Measurements from ENCODE around the gene CGA.
"Not testable (repeated sequence)": the region's sequence is repeated elsewhere in the genome, so short reads cannot be mapped to it uniquely, and the experiment has no call there.

Gene CGA

DNA sequence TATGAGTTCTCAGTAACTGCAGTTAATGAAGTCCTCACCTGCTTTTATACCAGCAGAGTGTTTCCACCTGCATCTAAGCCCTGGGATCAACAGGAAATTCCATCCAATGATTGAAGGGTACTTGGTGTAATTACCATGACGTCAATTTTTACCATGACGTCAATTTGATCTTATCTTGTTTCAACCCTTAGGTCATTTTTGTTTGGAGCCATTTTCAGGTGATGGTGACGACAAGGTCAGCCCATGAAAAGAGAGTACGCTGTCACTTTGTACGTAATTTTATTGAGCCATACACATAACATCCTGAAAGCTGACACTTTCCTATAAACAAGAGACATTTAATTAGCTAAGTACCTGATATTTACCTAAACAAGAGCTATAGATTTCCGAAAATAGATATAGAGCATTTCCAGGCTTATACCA, at the start of gene CGA:
TSS of gene CGA (minus strand) at position 20 of the 423 bp plus-strand sequence. CDS start 6,906 bp downstream, outside the sequence.
- no peak for DNase-seq (ENCODE audit: low spot score)

DNA sequence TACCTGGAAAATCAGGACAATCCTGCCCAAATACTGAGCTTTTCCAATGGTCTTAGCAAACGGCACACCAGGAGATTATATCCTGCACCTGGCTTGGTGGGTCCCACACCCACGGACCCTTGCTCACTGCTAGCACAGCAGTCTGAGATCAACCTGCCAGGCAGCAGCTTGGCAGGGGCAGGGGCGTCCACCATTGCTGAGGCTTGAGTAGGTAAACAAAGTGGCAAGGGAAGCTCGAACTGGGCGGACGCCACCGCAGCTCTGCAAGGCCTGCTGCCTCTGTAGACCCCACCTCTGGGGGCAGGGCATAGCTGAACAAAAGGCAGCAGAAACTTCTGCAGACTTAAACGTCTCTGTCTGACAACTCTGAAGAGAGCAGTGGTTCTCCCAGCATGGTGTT, 45.0 kb upstream of the CGA start:
- DNase-seq (ENCODE audit: low spot score): not testable (repeated sequence)

DNA sequence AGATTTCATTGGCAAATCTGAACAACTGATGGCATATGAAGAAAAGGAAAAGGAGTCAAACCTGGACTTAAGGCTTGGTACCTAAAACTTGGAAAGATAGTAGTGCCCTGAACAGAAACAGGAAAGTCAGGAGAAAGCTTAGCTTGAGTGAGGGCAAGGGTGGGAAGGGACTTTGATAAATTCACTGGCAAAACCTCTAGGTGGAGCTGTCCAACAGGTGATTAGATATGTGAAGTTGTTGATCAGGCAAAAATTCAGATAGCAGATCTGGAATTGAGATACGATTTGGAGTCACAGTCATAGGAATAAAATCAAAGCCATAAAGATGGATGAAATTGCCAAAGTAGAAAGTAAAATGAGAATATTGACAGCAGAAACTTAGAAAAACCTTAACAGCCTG, 44.3 kb upstream of the CGA start:
- peak; percentile 67 for DNase-seq (ENCODE audit: low spot score)

DNA sequence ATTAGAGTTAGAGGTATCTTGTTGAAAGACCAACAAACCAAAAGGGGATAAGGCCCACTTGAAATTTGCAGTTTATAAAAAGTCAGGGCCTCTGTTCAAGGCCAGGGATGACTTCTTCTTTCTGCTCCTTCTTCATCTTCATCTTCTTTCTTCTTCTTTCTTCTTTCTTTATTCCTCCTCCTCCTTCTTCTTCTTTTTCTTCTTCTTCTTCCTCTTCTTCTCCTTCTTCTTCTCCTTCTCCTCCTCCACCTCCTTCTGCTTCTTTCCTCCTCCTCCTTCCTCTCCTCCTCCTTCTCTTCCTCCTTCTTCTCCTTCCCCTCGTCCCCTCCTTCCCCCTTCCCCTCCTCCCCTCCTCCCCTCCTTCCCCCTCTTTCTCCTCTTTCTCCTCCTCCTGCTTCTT, 42.1 kb upstream of the CGA start:
- DNase-seq (ENCODE audit: low spot score): no peak

DNA sequence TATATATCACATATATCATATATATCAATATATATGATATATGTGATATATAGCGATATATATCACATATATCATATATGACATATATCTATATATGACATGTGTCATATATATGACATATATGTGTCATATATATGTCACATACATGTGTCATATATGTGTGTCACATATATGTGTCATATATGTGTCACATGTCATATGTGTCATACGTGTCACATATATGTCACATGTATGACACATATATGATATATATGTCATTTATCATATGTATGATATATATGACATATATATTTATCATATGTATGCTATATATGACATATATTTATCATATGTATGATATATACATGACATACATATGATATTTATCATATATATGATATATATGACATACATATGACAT, 32.8 kb upstream of the CGA start:
- no peak for DNase-seq (ENCODE audit: low spot score)

DNA sequence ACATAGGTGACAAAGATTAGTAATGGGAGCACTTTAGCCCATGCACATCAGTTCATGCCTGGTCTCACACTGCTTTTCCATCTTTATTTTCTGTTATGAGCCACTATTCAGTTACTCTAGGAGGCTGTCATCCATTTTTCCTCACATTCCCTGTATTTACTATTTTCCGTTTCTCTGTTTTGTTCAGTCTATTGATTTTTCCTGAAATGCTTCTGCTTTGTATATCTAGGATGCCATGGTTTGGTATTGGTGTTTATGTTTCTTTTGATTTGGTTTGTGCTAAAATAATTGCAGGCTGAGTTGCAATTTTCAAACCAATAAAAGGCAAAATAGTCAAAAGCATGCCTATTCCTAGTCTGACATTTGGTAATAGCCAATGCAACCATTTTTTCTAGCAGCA, 31.6 kb upstream of the CGA start:
- no peak for DNase-seq (ENCODE audit: low spot score)

DNA sequence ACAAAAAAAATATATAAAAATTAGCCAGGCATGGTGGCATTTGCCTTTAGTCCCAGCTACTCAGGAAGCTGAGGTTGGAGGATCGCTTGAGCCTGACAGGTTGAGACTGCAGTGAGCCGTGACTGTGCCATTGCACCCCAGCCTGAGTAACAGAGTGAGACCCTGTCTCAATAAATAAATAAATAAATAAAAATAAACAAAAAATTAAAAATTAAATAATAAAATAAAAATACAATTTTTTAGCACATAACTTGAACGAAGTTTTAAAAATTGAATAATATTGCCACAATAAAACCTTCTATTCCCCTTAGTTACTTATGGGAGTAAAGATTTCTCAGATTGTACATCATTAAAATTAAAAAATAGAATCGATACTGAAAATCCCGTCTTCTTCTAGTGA, 29.2 kb upstream of the CGA start:
- DNase-seq (ENCODE audit: low spot score): no peak

DNA sequence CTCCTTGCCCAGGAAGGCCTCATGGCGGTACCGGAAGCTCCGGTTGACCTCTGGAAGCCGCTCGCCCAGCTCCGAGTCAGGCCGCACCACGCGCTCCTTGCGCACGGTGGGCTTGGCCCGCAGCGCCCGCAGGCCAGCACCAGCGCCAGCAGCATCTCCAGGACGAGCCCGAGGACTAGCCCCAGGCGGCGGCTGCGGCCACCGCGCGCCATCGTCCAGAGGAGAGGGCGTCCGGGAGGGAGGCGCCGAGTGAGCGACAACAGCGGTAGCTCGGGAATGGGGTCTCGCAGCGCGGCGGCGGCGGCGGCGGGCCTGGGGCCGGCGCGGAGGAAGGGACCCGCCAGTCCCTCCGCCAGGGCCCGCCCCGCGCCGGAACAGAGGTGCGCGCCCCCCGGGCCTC, 27.6 kb upstream of the CGA start:
- DNase-seq (ENCODE audit: low spot score): no peak

DNA sequence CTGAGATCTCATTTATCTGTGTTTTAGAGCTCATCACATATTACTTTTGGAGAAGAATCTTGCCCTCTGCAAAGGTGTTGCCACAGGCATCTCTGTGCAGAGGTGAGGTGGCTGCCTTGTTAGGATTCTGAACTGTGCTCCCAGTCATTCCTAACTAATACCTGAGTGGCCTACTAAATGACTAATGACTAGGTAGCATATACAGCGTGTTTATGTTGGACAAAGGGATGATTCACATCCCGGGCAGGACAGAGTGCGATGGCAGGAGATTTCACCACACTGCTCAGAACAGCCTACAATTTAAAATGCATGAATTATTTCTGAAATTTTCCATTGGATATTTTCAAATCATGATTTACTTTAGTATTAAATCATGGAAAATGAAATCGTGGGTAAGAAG, 23.1 kb upstream of the CGA start:
- no peak for DNase-seq (ENCODE audit: low spot score)

DNA sequence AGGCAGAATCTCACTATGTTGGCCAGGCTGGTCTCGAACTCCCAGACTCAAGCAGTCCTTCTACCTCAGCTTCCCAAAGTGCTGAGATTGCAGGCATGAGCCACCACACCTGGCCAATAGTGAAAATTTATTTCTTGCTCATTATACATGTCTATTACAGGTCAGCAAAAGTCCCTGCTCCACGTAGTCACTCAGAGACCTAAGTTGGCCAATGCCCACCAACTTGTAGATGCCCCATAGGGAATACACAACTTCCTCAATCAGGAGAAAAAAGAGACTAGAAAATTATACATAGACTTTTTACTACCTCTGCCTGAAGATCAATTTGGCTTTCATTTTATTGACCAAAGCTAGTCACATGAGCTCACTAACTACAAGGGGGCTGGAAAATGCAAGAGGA, 22.0 kb upstream of the CGA start:
- peak; percentile 45 for DNase-seq (ENCODE audit: low spot score)

DNA sequence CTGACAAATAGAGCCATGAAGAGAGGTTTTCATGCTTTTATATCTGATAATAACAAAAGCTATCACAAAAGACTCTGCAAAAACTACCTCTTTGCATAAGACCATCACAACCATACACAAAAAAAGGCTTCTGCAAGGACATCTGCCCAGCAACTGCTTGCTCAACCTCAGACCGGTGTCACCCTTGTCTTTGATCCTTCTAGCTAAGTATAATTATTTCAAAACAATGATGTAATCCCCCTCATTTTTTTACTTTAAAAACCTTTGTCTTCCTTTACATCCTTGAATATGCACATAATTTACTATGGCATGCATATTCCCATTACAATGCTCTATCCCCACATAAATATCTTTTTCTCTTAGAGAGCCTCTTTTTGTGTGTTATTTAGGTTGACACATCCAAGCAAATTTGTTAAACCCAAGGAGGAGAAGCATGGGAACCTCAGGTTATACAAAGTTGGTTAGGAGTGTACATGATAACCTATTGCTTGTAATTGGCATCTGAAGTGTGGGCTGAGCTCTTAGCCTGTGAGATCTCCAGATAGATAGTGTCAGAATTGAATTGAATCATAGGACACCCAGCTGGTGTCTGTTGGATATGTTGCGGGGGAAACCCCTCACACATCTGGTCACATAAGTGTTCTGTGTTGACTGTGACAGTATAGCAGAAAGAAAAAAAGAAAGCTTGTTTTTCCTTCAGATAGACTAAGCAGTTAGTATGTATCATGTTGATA, 20.7 kb upstream of the CGA start:
- DNase-seq (ENCODE audit: low spot score): peak; percentile 30

DNA sequence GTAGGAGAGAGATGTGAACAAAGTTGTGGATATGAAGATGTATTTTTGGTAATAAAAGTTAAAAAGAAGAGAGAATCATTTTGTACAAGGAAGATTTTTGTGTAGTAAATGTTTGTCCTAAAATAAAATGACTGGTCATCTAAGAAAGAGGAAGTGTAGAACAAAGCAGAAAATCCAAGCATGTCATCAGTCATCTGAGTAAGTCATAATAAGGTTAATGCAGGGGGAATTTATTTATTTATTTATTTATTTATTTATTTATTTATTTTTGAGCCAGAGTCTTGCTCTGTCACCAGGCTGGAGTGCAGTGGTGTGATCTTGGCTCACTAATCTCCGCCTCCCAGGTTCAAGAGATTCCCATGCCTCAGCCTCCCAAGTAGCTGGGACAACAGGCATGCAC, 15.7 kb upstream of the CGA start:
- no peak for DNase-seq (ENCODE audit: low spot score)

DNA sequence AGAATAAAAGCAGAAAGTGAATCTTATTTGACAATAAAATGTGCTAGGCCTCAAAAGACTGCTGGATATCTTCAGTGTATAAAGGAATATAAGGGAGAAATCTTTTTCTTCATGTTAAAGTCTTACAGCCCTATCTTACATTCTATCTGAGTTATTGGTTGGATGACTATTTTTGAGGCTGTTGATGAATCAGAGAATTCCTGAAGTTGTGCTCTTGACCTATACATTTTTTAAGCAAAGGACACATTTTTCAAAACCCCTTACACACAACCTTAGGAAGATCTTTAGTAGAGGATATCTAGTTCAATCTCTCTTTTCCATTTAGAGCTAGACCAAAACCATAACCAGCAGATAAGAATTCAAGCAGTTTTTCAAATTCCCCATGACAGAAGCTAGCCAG, 10.9 kb upstream of the CGA start:
- no peak for DNase-seq (ENCODE audit: low spot score)

DNA sequence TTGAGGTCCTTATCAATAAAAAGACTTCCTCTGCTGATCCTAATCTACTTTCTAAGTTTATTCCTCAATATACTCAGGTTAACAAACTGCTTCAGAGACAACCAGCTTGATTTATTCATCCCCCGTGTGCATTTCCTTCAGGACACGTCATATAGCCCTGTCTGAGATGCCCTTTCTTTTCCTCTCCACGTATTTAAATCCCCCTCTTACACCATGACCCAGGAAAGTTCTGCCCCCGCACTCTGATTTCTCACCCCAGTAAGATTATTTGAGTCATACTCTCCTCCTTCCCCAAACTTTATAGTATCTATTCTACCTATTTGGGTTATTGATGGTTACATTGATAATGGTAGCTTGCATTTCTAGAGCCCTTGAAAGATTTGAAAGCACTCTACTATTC, 9.8 kb upstream of the CGA start:
- no peak for DNase-seq (ENCODE audit: low spot score)

DNA sequence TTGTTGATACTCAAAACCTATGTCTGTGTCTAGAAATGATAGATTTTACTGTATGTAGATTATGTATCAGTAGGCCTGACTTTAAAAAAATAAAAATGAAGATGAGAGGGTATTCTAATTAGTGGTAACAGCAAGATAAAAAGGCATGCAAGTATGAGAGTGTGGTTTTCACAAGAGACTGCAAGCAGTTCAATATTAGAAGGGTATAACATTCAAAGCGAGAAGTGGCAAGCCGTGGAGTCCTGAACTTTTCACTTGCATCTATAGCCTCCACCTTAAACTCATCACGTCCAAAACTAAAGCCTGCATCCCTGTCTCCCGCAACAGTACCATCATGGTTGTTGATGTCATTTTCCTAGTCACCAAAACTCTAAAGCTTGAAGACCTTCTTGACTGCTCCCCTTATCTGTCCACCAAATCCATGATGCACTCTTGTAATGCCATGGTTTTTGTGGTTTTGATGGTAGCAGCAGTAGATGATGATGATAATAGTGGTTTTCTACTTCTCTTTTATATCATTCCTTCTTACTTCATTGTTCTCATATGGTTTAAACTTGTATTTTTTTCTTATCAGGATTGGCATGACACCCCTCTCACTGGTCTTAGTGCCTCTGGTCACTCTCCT, 9.2 kb upstream of the CGA start:
- no peak for DNase-seq (ENCODE audit: low spot score)

DNA sequence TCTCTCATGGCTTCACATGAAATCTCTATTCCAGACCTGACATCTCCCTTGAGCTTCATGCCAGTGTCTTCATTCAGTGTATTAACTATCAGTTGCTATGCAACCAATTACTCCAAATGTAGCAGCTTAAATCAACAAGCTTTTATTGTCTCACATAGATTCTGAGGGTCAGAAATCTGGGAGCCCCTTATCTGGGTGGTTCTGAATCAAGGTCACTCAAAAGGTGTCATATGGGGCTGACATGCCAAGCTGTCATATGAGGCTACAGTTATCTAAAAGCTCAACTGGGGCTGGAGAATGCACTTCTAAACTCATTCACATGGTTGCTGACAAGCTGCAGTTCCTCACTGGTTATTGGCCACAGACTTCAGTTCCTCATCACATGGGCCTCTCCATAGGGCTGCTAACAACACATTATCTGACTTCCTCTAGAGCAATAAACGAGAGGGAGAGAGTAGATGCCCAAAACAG, 7.3 kb upstream of the CGA start:
- no peak for DNase-seq (ENCODE audit: low spot score)

DNA sequence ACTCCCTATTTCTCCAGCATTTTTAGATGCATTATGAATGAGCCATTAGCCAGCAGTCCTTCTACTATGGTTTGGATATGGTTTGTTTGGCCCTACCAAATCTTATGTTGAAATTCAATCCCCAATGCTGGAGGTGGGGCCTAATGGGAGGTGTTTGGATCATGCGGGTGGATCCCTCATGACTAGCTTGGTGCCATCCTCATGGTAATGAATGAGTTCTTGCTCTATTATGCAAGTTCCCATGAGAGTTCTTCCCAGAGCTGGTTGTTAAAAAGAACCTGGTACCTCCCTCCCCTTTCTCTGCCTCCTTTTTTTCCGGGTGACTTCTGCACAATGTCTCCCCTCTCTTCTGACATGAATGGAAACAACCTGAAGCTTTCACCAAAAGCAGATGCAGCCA, 6.2 kb upstream of the CGA start:
- DNase-seq (ENCODE audit: low spot score): no peak

DNA sequence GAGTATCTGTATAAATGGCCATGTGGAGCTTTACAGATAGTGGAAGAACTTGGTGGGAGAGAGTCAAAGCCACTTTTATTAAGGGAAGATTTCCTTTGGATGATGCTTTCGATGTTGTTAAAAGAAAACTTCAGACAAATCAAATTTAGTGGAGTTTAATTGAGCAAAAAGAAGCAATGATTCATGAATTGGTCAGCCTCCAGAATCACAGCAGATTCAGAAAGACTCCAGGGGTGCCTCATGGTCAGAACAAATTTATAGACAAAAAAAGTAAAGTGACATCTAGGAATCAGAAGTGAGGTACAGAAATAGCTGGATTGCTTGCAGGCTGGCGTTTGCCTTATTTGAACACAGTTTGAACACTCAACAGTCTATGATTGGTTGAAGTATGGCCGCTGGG, 5.3 kb upstream of the CGA start:
- DNase-seq (ENCODE audit: low spot score): no peak

DNA sequence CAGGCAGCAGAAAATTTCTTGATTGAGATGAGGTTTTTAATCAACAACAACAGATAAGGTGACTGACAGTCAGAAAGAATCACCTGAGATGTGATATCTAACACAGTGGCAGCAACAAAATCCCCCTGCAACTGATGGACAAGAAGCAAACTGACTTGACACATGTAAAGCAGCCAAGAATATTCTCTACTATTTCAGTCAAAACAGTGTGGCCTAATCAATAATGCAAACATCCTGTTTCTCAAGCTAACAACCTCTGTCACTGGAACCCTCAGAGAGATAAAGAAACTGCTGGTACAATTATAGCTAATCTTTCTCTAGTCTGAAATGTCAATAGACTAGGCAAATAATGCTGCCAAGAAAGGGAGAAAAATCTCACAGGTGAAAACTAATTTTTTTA, 4.6 kb upstream of the CGA start:
- no peak for DNase-seq (ENCODE audit: low spot score)

DNA sequence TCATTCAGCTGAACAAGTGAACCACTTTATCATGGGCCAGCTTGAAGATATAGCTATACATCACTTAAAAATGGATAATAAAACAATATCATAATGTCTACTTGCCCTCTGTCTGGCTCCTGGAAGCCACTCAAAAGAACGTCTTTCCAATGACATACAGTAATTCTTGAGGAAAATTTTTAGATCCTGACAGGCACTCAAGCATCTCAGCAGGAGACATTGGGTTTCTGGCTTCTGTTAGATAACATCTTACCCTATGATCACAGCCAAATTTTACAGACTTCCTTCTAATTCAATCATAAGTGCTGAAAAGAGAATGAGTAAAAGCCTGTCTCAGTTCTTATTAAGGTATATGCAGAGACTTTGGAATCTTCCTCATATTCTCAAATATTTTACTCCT, 330 bp downstream of the CGA start:
- DNase-seq (ENCODE audit: low spot score): no peak

DNA sequence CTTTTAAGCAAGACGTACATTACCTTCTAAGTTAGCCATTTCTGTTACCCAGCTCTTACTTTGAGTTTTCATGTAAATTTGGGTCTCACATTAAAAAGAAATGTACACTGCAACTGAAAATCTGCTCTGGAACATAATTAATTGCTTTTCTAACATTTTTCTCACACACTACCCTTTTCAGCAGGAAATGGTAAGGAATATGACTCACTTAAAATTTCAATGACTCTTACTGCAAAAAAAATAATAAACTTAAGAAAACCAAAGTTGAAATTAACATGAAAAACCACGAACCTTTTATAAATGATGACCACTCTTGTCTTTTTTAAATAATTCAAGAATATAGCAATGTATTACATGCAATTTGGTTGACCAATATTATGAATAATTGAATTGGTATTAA, 1.3 kb downstream of the CGA start:
- DNase-seq (ENCODE audit: low spot score): no peak

DNA sequence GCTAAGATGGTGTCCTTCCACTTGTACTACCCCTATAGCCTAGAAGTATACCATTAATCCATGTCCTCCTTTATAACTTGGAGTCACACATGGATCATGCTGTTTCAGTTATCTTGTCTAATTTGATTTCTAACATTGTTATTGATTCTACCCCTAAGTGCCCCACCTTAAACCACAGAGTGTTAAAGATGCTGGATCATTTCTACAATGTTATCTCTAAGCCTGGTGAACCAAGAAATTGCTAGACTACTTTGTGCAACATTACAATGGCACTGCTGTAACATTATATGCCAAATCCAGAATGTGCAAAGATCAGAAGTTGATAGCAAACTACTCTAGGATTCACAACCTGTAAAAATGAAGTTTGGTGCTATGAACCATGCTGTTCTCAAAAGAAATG, 1.7 kb downstream of the CGA start:
- no peak for DNase-seq (ENCODE audit: low spot score)

DNA sequence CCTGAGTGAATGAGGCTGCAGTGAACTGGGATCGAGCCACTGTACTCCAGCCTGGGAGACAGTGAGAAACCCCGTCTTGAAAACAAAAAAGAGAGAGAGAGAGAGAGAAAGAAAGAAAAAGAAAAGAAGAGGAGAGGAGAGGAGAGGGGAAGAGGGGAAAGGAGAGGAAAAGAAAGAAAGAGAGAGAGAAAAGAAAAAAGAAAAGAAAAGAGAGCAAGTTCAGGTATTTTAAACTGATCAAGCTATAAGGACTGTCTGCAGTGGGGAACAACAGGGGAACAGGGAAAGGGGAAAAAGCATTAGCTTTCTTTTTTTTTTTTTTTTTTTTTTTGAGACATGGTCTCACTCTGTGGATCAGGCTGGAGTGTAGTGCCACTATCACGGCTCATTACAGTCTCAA, 2.5 kb downstream of the CGA start:
- no peak for DNase-seq (ENCODE audit: low spot score)

DNA sequence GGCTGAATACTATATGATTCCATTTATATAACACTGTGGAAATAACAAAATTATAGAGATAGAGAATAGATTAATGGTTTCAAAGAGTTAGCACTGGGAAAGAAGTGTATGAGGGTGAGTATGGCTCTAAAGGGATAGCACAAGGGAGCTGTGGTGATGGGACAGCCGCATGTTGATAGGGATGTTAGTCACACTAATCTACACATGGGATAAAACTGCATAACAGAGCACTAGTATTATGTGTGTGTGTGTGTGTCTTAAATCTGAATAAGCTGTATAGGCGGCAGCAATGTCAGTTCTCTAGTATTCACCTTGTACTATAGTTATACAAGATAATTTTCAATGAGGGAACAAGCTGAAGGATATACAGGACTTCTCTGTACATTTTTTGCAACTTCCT, 5.8 kb downstream of the CGA start:
- no peak for DNase-seq (ENCODE audit: low spot score)

Measured in germinal center (tissue), 1 donor.